Activated CD4-positive, alpha-beta T cell treated with anti-CD3 and anti-CD28 coated beads, Interleukin-2, amount 50 U/mL, for 4 hours (primary cell): Measurements from ENCODE around the gene NPSR1.
"Not testable (repeated sequence)": the region's sequence is repeated elsewhere in the genome, so short reads cannot be mapped to it uniquely, and the experiment has no call there.

Source experiments
- DNase-seq, 2 experiments: peaks; one replicate each; pipeline ENCODE4 v3.0.0-alpha.2; 2020

Gene NPSR1

GRCh38 chr7:34759477-34760125 lies 101.6 kb downstream of the NPSR1 start:
- DNase-seq, result no peak

DNA sequence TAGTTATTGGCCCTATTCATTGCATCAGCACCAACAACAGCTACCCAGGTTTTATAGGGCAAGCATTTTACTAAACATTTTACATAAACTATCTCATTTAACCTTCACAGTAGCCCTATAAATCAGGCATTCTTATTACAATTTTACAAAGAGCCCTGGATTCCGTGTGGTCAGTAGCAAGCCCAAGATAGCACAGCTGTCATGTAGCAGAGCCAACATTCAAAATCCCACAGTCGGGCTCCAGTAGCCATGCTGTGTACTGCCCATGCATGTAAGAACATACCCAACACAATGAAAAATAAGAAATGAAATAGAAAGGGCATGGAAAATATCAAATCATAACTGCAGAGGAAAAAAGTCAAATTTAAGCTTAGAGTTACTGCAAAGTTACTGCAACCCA lies 102.3 kb downstream of the NPSR1 start:
- DNase-seq, result no peak

GRCh38 chr7:34761206-34761605 lies 103.2 kb downstream of the NPSR1 start:
- DNase-seq, result no peak

DNA sequence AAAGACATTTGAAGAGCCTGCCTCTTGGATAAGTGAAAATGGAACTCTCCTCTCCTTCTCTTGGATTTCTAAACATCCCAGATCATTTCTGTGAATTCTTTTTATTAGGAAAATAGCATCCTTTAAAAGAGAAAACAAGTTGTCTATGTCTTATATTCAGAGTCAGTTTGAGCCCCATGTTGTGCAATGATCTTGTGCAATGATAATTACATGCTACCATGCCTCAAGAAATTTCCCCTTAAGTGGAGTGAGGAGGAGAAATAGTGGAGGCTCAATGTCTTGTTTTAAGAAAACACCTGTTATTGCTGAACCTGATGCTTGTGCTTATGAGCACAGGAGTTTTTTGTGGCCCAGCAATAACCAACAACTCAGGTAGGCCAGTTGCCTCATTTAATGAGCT lies 103.6 kb downstream of the NPSR1 start:
- no peak for DNase-seq

- DNase-seq, result no peak
Measured at GRCh38 chr7:34762764-34763163, 104.7 kb downstream of the NPSR1 start.

DNA sequence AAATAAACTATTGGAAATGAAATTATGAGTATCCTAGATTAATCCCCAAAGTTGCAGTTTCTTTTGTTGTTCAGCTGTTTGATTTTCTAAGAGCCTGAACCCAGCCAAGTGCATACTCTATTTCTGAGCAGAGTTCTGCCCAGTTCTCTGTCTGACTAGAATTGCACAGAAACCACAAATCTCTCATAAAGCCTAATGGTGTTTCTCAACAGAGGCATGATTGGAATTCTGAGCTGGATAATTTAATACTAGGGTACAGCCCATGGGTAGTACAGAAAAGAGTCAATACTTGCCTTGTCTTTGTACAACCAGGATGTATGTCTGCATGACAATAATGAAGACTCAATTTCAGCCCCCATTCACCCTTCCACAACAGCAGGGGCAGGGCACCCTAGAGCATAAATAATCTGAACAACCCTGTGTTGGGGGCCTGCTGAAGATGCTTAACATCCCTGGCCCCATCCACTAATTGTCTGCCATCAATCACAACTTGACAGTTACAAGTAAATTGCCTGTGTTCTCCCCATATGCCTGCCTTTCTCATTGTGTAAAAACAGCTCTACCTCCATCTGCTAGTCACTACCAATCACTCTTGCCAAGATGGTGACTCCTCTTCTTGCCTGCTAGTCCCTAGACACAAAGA lies 114.4 kb downstream of the NPSR1 start:
- no peak for DNase-seq

DNA sequence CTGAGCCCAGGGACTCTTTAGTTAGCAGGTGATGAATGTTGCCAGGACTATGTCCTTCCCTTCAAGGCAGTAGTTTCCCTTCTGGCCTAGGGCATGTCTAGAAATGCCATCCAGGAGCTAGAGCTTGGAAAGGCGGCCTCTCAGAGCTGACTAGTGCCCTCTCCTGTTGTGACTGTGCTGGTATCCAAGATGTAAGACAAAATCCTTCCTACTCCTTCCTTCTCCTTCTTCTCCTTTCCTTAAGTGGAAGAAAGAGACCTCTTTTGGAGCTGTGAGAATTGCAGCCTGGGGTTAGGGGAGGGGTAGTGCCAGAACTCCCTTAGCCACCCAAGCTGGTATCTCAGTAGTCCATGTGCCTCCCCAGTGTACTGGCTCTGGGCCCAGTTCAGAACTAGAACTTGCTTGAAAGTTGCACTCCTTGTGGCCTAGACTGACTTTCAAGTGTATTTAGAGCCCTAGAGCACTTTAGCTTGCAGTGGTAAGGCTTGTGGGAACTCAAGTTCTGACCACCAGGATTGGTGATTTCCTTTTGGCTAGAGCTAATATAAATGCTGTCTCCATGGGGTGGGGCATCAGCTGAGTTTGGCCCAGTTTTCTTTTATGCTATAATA lies 118.8 kb downstream of the NPSR1 start:
- DNase-seq, result no peak

DNA sequence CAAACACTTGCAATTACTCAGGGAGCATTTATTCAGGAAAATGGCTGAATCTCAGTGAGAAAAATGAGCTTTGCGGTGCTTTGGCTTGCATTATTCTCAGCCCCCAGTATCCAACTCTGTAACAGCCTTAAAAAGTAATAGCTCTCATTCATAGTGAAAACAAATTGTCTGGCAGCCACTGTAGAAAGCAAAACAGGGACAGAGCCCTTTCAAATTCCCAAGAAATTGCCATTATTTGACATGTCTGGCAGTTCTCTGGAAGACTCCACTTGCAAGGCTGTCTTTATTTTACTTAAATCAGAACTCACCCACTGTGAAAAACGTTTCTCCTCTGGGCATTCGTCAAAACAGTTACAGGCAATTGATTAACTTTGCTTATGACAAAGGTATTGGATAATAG lies 122.5 kb downstream of the NPSR1 start:
- no peak for DNase-seq

DNA sequence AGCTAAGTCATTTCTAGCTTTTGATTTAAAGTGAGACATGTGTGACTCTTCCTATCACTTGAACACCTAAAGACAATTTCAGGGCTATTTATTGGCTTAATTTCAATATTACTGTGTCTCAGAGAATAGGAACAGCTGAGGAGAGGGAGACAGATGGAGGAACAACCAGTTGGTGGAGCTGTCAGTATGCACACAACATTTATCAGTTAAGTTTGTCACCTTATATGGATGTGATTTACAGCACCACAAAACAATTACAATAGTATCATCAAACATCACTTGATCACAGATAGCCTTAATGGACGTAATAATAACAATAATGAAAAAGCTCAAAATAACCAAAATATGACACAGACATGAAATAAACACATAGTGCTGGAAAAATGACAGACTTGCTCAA lies 129.6 kb downstream of the NPSR1 start:
- no peak for DNase-seq

GRCh38 chr7:34806831-34807230 lies 148.8 kb downstream of the NPSR1 start:
- DNase-seq, result no peak

DNA sequence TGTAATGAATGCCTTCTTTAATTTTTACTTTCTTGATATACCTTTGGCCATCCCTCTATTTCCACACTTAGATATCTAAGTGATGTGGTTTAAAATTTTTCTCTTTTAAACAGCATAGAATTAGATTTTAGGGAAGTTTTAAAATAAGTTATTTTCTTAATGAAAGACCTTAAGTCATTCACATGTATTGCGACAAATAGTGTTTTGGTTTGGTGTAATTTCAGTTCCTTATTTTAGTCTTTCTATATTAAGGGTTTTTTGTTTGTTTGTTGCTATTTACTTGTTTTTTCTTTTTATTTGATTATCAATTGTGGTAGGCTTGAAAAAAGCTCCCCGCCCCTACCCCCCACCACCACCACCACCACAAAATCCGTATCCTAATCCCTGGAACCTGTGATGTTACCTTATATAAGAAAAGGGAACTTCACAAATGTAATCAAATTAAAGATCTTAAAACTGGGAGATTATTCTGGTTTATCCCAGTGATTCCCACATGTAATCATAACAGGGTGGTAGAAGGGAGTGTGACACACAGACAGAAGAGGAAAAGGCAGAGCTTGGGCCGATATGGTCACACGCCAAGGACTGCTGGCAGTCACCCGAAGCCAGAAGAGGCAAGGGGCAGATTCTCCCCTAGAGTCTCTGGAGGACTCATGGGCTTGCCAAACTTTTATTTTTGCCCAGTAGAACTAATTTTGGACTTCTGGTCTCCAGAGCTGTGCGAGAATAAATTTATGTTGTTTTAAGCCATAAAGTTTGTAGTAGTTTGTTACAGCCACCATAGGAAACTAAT lies 149.7 kb downstream of the NPSR1 start:
- no peak for DNase-seq

- not testable (repeated sequence) for DNase-seq
Measured at GRCh38 chr7:34814203-34814842, 156.3 kb downstream of the NPSR1 start.

GRCh38 chr7:34821932-34822558 lies 164.0 kb downstream of the NPSR1 start:
- DNase-seq, result no peak

DNA sequence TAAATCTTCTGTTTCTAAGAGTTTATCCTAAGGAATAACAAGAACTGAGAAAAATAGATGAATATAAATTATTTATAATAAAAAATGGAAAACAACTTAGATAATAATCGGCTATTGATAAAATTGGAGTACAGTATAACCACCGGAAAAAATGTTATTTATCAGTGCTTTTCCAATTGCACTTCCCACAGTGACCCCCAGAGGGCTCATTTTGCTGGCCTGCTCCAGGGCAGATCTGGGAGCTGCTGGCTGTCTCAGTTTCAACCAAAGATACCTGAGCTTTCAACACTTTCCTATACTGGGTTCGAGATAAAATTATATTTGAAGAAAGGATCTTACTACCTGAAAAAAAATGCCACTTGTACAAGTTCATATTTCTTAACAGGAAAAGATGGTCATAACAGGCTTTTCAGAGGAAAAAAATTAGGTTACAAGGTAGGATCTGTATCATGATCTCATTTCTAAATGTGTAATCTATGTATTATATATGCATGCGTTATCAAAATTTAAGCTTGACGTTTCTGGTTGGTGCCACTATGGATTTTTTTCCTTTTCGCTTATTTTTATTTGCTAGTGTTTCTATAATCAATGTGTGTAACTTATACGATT lies 165.7 kb downstream of the NPSR1 start:
- DNase-seq, result peak; percentile 38 to 49

DNA sequence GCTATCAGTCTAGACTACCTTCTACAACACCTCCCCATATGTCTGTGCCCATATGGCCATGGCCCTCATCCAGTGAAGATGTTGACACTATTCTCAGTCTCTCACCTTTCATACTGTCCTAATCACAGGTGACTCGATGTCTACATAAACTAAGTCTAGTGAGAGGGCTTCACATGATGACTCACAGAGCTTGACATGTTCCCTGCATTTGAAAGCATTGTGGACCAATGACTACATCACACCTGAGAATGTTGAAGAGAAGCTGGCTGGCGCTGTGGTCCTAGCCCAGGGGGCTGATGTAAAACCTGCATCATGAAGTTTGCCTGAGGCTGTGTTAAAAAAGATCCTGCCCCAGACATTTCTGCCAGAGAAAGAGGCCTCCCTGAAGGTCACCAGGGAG lies 167.2 kb downstream of the NPSR1 start:
- no peak for DNase-seq

DNA sequence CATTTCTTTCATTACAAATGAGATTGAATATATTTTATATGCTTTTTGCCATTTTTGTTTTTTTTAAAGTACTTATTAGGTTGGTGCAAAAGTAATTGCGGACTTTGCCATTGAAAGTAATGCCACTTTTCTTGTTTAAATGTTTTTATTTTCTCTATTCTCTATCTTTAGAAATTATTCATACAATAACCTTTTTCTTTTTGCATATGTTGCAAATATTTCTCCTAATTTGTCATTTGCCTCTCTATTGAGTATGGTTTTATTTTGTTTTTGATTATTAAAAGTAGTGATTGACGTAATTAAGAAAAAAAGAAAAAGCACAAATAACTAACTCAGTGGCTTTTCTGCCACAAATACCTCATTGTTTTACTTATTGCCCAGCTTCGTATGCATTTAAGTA lies 172.4 kb downstream of the NPSR1 start:
- no peak for DNase-seq

DNA sequence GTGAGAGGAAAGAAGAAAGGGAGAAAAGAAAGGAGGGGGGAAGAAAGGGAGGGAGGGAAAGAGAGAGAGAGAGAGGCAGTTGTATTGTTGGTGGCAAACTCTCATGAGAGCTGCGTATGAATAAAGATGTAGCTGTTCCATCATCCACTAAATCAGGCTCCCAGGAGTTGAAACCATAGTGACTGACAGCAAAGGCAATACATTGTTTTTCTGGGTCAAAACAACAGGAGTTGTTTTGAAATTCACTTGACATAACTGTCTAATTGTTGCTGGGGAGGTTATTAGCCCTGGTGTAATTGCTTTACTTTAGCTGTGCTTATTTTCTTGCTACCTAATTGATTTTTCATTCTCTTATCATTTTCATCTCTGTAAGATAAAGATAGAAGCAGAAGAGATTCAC lies 173.4 kb downstream of the NPSR1 start:
- DNase-seq, result no peak

DNA sequence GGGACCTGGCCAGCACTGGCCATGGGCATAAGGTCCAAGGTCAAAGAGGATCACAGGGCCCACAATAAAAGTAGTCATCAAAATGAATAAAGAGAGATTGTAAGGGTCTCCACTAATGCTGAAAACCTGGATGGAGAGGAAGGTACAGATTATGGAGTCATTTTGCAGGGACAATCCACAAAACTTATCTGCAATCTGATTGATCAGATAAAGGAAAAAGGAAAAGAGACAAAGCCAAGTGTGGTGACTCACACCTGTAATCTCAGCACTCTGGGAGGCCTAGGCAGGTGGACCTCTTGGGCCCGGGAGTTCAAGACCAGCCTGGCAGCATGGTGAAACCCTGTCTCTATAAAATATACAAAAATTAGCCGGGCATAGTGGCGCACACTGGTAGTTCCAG lies 174.0 kb downstream of the NPSR1 start:
- DNase-seq, result no peak

DNA sequence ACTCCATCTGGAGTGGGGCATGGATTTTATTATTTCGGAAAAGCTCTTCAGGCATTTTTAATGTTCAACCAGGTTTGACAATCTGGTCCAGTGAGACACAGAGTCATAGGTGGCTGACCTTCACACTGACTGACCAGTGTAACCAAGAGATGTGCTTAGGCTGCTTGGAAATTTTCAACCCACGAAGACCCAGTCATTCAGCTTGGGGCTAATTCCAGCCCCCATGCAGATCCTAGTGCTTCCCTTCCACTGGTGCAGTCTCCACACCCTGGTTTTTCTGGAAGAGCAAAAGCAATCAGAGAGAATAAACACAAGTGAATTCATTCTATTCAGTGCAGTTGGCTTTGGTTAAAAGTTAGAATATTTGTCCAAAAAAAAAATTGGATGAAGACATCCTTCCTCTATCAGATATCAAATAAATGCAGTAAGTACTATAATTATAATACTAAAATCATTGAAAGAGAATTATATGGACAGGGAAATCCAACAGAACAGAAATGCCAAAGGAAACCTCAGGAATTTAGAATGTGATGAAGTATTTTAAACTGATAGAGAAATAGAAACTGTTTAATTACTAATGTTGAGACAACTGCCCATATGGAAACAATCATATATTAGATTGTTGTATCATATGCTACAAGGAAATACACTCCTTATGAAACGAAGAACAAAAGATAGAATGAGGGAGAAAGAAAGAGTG lies 178.0 kb downstream of the NPSR1 start:
- DNase-seq, result no peak

DNA sequence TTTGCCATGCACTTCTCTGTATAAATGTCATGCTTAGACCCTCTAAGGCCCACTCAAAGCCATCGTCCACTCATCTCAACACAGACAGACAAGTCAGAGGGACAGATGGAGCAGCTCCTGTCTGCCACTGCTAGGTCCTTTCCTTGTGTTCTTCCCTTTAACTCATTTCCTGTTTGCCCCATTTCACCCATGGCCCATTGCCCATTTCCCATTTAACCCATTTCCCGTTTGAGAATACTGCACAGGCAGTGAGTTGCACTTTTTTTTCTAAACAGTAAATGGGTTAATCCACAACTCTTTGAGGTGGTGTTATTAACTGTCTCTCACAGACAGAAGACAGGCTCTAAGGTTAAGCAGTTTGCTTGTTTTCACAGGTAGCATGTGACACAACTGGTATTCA lies 179.3 kb downstream of the NPSR1 start:
- no peak for DNase-seq

DNA sequence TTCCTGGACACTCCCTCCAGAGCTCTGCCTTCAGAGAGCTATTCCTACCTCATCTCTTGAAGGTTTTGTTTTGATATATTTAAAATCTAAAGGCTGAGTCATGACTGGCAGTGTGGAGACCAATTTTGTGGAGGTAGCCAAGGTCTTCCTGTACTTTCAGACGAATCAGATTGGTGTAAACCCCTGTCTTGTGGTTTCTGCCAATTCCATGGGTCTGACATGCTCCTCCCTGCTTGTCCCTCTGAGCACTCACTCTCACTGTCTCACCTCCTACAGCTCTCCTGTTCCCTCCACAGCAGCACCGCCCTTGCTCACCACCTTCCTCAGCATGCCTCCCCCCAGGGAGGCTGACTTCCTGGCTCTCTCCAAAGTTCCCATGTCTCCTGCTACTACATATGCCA lies 179.8 kb downstream of the NPSR1 start:
- no peak for DNase-seq

- no peak for DNase-seq
Measured at GRCh38 chr7:34838329-34838728, 180.3 kb downstream of the NPSR1 start.
